HepG2 (cell line): ENCODE measurements around the gene AP1G1. TPM values are rescaled to one million over a fixed set of nuclear protein-coding genes. Genes with fewer than 3 reads are reported as not detected.

ENCODE experiments used
- ATF1 ChIP-seq: IDR thresholded peaks from 2 replicates; pipeline ENCODE4 v1.6.1; 2016; ENCODE audit warnings: mild to moderate bottlenecking, control low read depth
- BCL6 ChIP-seq: IDR thresholded peaks from 2 replicates; pipeline ENCODE4 v1.6.1; 2016; ENCODE audit warnings: missing genetic modification reagents, missing compliant biosample characterization
- CC2D1A ChIP-seq: sonication (generic); formaldehyde crosslinking; IDR thresholded peaks from 2 replicates; pipeline ENCODE4 v1.8.1; 2023; ENCODE audit warnings: mild to moderate bottlenecking, missing genetic modification reagents
- CEBPZ ChIP-seq: IDR thresholded peaks from 2 replicates; pipeline ENCODE4 v1.6.1; 2012; ENCODE audit warnings: low read length, improper control_type of control experiment
- FOXO1 ChIP-seq: sonication (generic); formaldehyde crosslinking; IDR thresholded peaks from 2 replicates; pipeline ENCODE4 v1.4.0; 2020; ENCODE audit warnings: missing genetic modification reagents
- HIC2 ChIP-seq: sonication (generic); formaldehyde crosslinking; IDR thresholded peaks from 2 replicates; pipeline ENCODE4 v1.9.0; 2022; ENCODE audit warnings: low read depth, missing genetic modification reagents
- KAT7 ChIP-seq: IDR thresholded peaks from 2 replicates; pipeline ENCODE4 v1.6.1; 2018; ENCODE audit warnings: borderline replicate concordance, missing compliant biosample characterization
- KMT2B ChIP-seq: IDR thresholded peaks from 2 replicates; pipeline ENCODE4 v1.6.1; 2016; ENCODE audit warnings: missing genetic modification reagents, missing compliant biosample characterization
- NKX3-1 ChIP-seq: sonication (generic); formaldehyde crosslinking; IDR thresholded peaks from 2 replicates; pipeline ENCODE4 v1.5.0; 2020; ENCODE audit warnings: missing genetic modification reagents
- PAX8 ChIP-seq: sonication (generic); formaldehyde crosslinking; IDR thresholded peaks from 2 replicates; pipeline ENCODE4 v1.8.0; 2022; ENCODE audit warnings: mild to moderate bottlenecking, missing genetic modification reagents, borderline replicate concordance
- PHB2 ChIP-seq: fragments of 450-650 bp; IDR thresholded peaks from 2 replicates; pipeline ENCODE4 v1.6.1; 2018; ENCODE audit not compliant: partially characterized antibody
- PHF20 ChIP-seq: sonication (generic); formaldehyde crosslinking; IDR thresholded peaks from 2 replicates; pipeline ENCODE4 v1.5.0; 2020; ENCODE audit warnings: mild to moderate bottlenecking, missing genetic modification reagents
- SIX1 ChIP-seq: sonication (generic); formaldehyde crosslinking; IDR thresholded peaks from 2 replicates; pipeline ENCODE4 v1.4.0; 2020; ENCODE audit warnings: missing genetic modification reagents, borderline replicate concordance
- SRF ChIP-seq: IDR thresholded peaks from 2 replicates; pipeline ENCODE4 v1.6.1; 2011; ENCODE audit warnings: mild to moderate bottlenecking, low read depth, low read length, moderate library complexity
- ZBTB1 ChIP-seq: sonication (generic); formaldehyde crosslinking; IDR thresholded peaks from 2 replicates; pipeline ENCODE4 v1.4.0; 2020; ENCODE audit warnings: missing genetic modification reagents, borderline replicate concordance
- ZBTB38 ChIP-seq: sonication (generic); formaldehyde crosslinking; IDR thresholded peaks from 2 replicates; pipeline ENCODE4 v1.5.1; 2020; ENCODE audit warnings: mild to moderate bottlenecking, missing genetic modification reagents
- ZFP1 ChIP-seq: IDR thresholded peaks from 2 replicates; pipeline ENCODE4 v1.6.1; 2016
- ZNF180 ChIP-seq: sonication (generic); formaldehyde crosslinking; IDR thresholded peaks from 2 replicates; pipeline ENCODE4 v1.4.0; 2020; ENCODE audit warnings: low read depth, missing genetic modification reagents, borderline replicate concordance
- ZNF205 ChIP-seq: IDR thresholded peaks from 2 replicates; pipeline ENCODE4 v1.6.1; 2018; ENCODE audit warnings: missing biosample characterization, missing genetic modification reagents
- ZNF441 ChIP-seq: sonication (generic); formaldehyde crosslinking; IDR thresholded peaks from 2 replicates; pipeline ENCODE4 v1.7.0; 2021; ENCODE audit warnings: missing genetic modification reagents, borderline replicate concordance
- ZNF629 ChIP-seq: sonication (generic); formaldehyde crosslinking; conservative IDR thresholded peaks from 2 replicates; pipeline ENCODE4 v1.5.0; 2020; ENCODE audit warnings: missing genetic modification reagents
- ZNF788 ChIP-seq: sonication (generic); formaldehyde crosslinking; IDR thresholded peaks from 2 replicates; pipeline ENCODE4 v1.5.0; 2020; ENCODE audit warnings: mild to moderate bottlenecking, missing genetic modification reagents, borderline replicate concordance
- ZNF790 ChIP-seq: sonication (generic); formaldehyde crosslinking; IDR thresholded peaks from 2 replicates; pipeline ENCODE4 v1.8.0; 2022; ENCODE audit warnings: missing genetic modification reagents, mild to moderate bottlenecking, borderline replicate concordance
- polyA plus RNA-seq, 8 experiments: library from polyadenylated mRNA; depleted of rRNA in 3 of 8; stranded (reverse) in 7 of 8; unstranded in 1 of 8; fragments of >200 nt; fragmentation: Illumina TruSeq in 4 of 8; extraction: Trizol in 4 of 8; gene quantifications; 2 replicates each; pipeline versions ENCODE4 v1.2.1 to v1.2.3, GENCODE V29; 2011 to 2016; ENCODE audit warnings: low read depth in 4 of 8, missing spikeins in 1 of 8, mixed read lengths in 1 of 8; ENCODE audit not compliant: insufficient read depth in 1 of 8
- total RNA-seq, 5 experiments: library from RNA; depleted of rRNA; stranded (reverse); fragments of >200 nt; fragmentation: Illumina TruSeq; extraction: Trizol; gene quantifications; 2 replicates each; pipeline ENCODE4 v1.2.3, GENCODE V29; 2016; ENCODE audit warnings: low read depth in 1 of 5
- TF ChIP-seq, protein P1 (sequence below): sonication (generic); formaldehyde crosslinking; IDR thresholded peaks from 2 replicates; pipeline ENCODE4 v1.4.0; 2020; ENCODE audit warnings: mild to moderate bottlenecking, missing genetic modification reagents
- TF ChIP-seq, protein P2 (sequence below): sonication (generic); formaldehyde crosslinking; IDR thresholded peaks from 2 replicates; pipeline ENCODE4 v1.4.0; 2020; ENCODE audit warnings: missing genetic modification reagents
- TF ChIP-seq, protein P3 (sequence below): sonication (generic); formaldehyde crosslinking; IDR thresholded peaks from 2 replicates; pipeline ENCODE4 v1.4.0; 2020; ENCODE audit warnings: mild to moderate bottlenecking, missing genetic modification reagents

The AP1G1 gene
- total and polyA plus RNA-seq, 2 of the 13 experiments (the other 11 are each of a cell fraction or from before 2014, with no cell fraction given): 62.2 to 66.2 TPM

DNA sequence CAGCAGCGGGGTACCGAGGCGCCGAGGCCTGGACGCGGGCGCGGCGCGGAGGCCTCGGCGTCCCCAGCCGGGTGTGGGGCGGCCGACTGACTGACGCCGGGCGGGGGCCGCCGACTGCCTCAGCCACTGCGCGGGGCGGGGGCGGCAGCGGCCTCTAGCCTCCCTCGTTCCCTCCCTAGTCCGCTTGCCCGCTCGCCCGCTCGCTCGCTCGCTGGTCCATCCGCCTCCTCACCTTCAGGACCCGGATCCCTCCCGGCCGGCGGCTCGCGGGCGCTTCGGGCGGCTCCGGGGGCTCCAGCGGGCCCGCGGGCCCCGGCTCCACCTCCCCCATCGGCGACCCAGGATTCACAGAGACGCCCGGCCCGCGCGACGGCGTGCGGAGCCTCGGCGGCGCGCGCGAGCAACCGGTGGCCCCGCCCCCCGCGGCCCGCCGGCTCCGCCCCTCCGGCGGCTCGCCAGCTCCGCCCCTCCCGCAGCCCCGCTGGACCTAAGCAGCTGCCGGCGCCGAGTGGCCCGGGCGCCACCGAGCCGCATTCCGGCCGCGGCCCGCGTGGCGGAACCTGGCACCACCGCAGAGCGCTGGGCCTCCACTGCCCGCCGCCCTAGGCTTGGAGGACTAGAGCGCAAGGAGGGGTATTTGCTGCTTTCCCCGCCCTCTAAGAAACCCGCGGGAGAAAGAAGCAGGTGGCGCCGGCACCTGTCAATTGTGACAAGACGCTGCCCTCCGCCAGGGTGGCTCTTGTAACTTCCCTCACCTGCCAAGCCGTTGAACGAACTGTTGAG is 84.9 kb downstream of the AP1G1 start (continued):
- no peak for TF ChIP-seq ATF1
- TF ChIP-seq KMT2B (CRISPR knock-in tag): no peak
- no peak for TF ChIP-seq ZFP1
- no peak; the same call in 1 of the 2 replicates for TF ChIP-seq ZNF790 (CRISPR knock-in tag)
- peak; percentile 80 for TF ChIP-seq ZNF441 (CRISPR knock-in tag)
- TF ChIP-seq ZNF788 (CRISPR knock-in tag): 0 out of 2 replicates have a peak, but pooled peaks have one; percentile 17
- TF ChIP-seq, protein P1, sequence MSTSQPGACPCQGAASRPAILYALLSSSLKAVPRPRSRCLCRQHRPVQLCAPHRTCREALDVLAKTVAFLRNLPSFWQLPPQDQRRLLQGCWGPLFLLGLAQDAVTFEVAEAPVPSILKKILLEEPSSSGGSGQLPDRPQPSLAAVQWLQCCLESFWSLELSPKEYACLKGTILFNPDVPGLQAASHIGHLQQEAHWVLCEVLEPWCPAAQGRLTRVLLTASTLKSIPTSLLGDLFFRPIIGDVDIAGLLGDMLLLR: peak; percentile 51; the same call in 1 of the 2 replicates
- TF ChIP-seq SIX1 (CRISPR knock-in tag): no peak
- no peak for TF ChIP-seq ZBTB1 (CRISPR knock-in tag)
- TF ChIP-seq FOXO1 (CRISPR knock-in tag): no peak; the same call in 1 of the 2 replicates
- no peak; the same call in 1 of the 2 replicates for TF ChIP-seq PHF20
- no peak for TF ChIP-seq PAX8 (CRISPR knock-in tag)
- TF ChIP-seq ZNF180: no peak
- TF ChIP-seq, protein P2, sequence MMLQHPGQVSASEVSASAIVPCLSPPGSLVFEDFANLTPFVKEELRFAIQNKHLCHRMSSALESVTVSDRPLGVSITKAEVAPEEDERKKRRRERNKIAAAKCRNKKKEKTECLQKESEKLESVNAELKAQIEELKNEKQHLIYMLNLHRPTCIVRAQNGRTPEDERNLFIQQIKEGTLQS (CRISPR knock-in tag): no peak
- no peak for TF ChIP-seq SRF
- TF ChIP-seq PHB2: no peak
- TF ChIP-seq ZNF205 (CRISPR knock-in tag): no peak
- no peak for TF ChIP-seq CEBPZ
- no peak; the same call in 1 of the 2 replicates for TF ChIP-seq KAT7
- TF ChIP-seq, protein P3, sequence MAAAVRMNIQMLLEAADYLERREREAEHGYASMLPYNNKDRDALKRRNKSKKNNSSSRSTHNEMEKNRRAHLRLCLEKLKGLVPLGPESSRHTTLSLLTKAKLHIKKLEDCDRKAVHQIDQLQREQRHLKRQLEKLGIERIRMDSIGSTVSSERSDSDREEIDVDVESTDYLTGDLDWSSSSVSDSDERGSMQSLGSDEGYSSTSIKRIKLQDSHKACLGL: peak; percentile 62
- no peak for TF ChIP-seq NKX3-1
- TF ChIP-seq HIC2 (CRISPR knock-in tag): peak; percentile 39; the same call in 1 of the 2 replicates
- TF ChIP-seq ZNF629 (CRISPR knock-in tag): no peak
- no peak for TF ChIP-seq CC2D1A (CRISPR knock-in tag)
- TF ChIP-seq BCL6 (CRISPR knock-in tag): no peak
- TF ChIP-seq ZBTB38 (CRISPR knock-in tag): peak; percentile 52; the same call in 1 of the 2 replicates
